GM12892 (cell line): ENCODE data around the gene SRGN.

Experiments
- POLR2A ChIP-seq: IDR thresholded peaks from 2 replicates; pipeline ENCODE4 v1.6.1; 2011; ENCODE audit warnings: low read depth, low read length, control low read depth
- POLR2AphosphoS5 ChIP-seq: IDR thresholded peaks from 2 replicates; pipeline ENCODE4 v1.6.1; 2011; ENCODE audit warnings: low read depth, low read length, control low read depth

DNA sequence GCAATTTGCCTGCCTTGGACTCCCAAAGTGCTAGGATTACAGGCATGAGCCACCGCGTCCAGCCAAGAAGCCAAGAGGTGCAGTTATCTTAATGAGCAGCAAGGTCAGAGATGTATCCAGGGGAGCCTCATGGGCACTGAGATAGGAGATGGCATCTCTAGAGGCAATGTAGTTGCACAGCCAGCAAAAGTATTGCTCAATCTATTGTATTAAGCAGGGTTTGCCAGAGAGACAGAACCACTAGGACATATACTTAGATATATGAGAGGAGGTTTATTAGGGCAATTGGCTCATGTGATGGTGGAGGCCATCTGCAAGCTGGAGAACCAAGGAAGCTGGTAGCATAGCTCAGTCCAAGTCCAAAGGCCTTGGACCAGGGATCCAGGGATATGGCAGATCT lies 19.8 kb downstream of the SRGN start:
- TF ChIP-seq POLR2A (no peak), POLR2AphosphoS5 (no peak)
